SK-N-MC (cell line): Measurements from ENCODE around the gene BATF3.

Source experiments
- EZH2 ChIP-seq: fragments of 200-600 bp; sonication (generic); IDR thresholded peaks from one replicate; pipeline ENCODE4 v1.6.1; 2017; ENCODE audit warnings: antibody characterized with exemption
- FOXP2 ChIP-seq: optimal IDR thresholded peaks from 2 replicates; pipeline ENCODE3; 2011; ENCODE audit warnings: mild to moderate bottlenecking, moderate library complexity; ENCODE audit not compliant: insufficient read depth; ENCODE audit errors: extremely low read length, control extremely low read depth
- POLR2AphosphoS5 ChIP-seq: IDR thresholded peaks from 2 replicates; pipeline ENCODE4 v1.6.1; 2012; ENCODE audit warnings: mild to moderate bottlenecking, low read depth, low read length, borderline replicate concordance

- TF ChIP-seq EZH2 = no peak
- no peak for TF ChIP-seq POLR2AphosphoS5
- TF ChIP-seq FOXP2 = no peak
Observed at GRCh38 chr1:212700892-212701819, 1.5 kb upstream of the BATF3 start.
